ENCODE measurements around the gene TOGARAM2.

- TF ChIP-seq CTCF (IDR thresholded peaks at IDR 0.05 in 2 of 3, conservative IDR thresholded peaks at IDR 0.05 in 1 of 3; ENCODE audit: borderline replicate concordance in 1 of 3, insufficient read depth in 1 of 3, low read depth in 2 of 3, low read length in 2 of 3) = no peak
- TF ChIP-seq REST (IDR thresholded peaks at IDR 0.05; ENCODE audit: low read depth) = no peak
- no peak for TF ChIP-seq EGR1 (IDR thresholded peaks at IDR 0.05; ENCODE audit: low read depth)
- no peak for TF ChIP-seq JUND (IDR thresholded peaks at IDR 0.05)
- TF ChIP-seq CEBPB (IDR thresholded peaks at IDR 0.05; ENCODE audit: low read depth) = no peak
- TF ChIP-seq YY1 (IDR thresholded peaks at IDR 0.05; ENCODE audit: extremely low read depth, insufficient replicate concordance, low read depth, low read length) = no peak
- no peak for TF ChIP-seq POLR2A (IDR thresholded peaks at IDR 0.05; ENCODE audit: borderline replicate concordance, extremely low read depth, insufficient read depth, insufficient read length)
These were observed 40.8 kb downstream of the TOGARAM2 start for GRCh38 chr2:29021886-29022285.
